Myometrial cell (primary cell): ENCODE results near the gene AAMDC. TPM values are rescaled to one million over a fixed set of nuclear protein-coding genes. Genes with fewer than 3 reads are reported as not detected.

Source experiments
- total RNA-seq: library from RNA; depleted of rRNA; stranded (reverse); fragments of >200 nt; gene quantifications from 2 replicates; pipeline ENCODE4 v1.2.3, GENCODE V29; 2015

The AAMDC gene
- total RNA-seq, result 15.3 and 37.4 TPM in 2 replicates

DNA sequence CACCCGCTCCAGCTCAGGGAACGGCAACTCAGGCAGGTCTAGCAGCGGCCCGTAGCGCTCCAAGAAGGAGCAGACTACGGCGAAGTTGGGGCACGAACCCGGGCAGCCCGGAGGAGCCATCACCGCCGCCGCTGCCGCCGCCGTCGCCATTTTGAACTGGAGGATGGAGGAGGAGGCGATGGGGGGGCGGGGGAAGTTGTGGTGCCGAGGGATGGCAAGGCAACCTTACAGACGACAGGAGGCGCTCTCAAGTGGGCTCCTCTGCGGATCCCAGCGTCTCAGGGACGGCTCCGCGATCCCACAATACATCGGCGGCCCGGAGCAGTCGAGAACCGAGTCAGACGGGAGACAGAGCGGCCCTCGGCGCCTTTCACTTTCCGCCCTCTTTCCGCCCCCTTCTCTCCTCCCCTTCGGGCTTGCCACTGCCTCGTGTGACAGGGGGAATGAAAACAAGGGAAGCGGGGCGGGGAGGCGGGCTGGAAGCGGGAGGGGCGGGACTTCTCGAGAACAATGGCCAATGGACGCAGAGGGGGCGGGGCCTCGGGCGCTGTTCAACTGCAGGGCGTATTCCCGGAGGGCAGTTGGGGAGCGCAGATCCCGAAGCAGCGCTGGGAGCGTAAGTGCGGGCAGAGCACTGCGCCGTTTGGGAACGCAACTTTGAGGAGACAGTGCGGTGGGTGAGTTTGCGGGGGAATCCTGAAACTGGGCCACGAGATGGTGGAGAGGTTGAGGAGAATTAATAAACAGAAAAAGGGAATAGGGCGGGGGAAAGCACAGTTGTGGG is at the start of gene AAMDC, which contains the start of gene RSF1:
Gene AAMDC, plus strand, starts transcription at position 580 of the 784 bp plus-strand sequence. CDS start 21,353 bp downstream, outside the sequence.
Gene RSF1, minus strand, starts transcription at position 158 of the 784 bp plus-strand sequence. Its CDS starts 8 bp downstream, at position 150.

Other genes starting within 250 kb of the AAMDC start
- under 0.01 and 2.8 TPM in 2 replicates for gene AQP11, start 231.2 kb upstream of the AAMDC start, total RNA-seq
- gene CLNS1A, start 183.3 kb upstream of the AAMDC start, total RNA-seq, result 82.7 and 94.1 TPM in 2 replicates
- 7.8 and 13.5 TPM in 2 replicates for gene RSF1, start 422 bp upstream of the AAMDC start, total RNA-seq
- gene INTS4, start 173.5 kb downstream of the AAMDC start, total RNA-seq, result 28.9 and 47.9 TPM in 2 replicates
- gene KCTD14, start 202.1 kb downstream of the AAMDC start, total RNA-seq, result 2.6 and 4.1 TPM in 2 replicates
- gene THRSP, start 242.7 kb downstream of the AAMDC start, total RNA-seq, result not detected in 2 replicates